ENCODE measurements around the gene NLGN1. TPM values are rescaled to one million over a fixed set of nuclear protein-coding genes. Genes with fewer than 3 reads are reported as not detected.

The NLGN1 gene
- total and polyA plus RNA-seq, 9 of the 15 experiments (the other 6 are each of a cell fraction or from before 2014, with no cell fraction given) = under 0.01 to 0.01 TPM; not detected in 7

DNA sequence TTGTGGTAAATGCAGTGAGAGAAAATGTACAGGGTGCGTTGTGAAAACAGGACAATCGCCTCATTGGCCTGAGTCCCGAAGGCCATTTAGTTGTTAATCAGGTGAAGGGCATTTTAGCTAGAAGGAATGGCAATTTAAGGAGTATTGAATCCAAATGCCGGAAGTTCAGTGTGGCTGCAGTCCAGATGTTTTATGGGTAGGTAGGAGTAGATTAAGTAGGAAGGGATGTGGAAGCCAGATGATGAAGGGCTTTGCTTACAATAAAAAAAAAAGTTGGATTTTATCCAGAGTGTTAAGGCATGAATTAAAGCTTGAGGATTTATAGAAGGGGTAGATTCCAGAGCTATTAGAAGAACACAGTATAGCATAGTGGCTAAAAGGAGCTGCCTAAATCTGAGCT, 572.7 kb downstream of the NLGN1 start:
- intact Hi-C loops (cut with micrococcal nuclease) (no loop called here), in situ Hi-C loops (cut with MboI) (no loop called here)
- Histone ChIP-seq H3K27ac (ENCODE audit: extremely low read depth, low read depth, low read length) (no peak overlapping the region), H4K20me1 (replicated peaks; ENCODE audit: control insufficient read depth, insufficient read depth, low read length) (no peaks in the 10 kb centered on the region), H3K4me1 (replicated peaks in 1 of 2; ENCODE audit: control insufficient read depth in 2 of 2, insufficient read depth in 2 of 2, low read length in 2 of 2) (no peaks in the 10 kb centered on the region), H3K79me2 (ENCODE audit: control insufficient read depth, insufficient read depth, low read length) (no peaks in the 10 kb centered on the region), H3K27me3 (ENCODE audit: control insufficient read depth in 2 of 2, insufficient read depth in 2 of 2, low read length in 2 of 2) (no peaks in the 10 kb centered on the region), H3K36me3 (ENCODE audit: control insufficient read depth, insufficient read depth, low read length) (no peaks in the 10 kb centered on the region), H3K9ac (ENCODE audit: insufficient read depth in 1 of 2, low read depth in 2 of 2, low read length in 2 of 2) (no peak overlapping the region), H2AFZ (ENCODE audit: low read depth, low read length) (no peak overlapping the region), H3K4me3 (no peak overlapping the region), H3K9me3 (replicated peaks; ENCODE audit: control insufficient read depth, insufficient read depth, low read depth, low read length) (no peaks in the 10 kb centered on the region), H3K4me2 (ENCODE audit: insufficient read depth, low read length) (no peak overlapping the region), H3K9me1 (ENCODE audit: control insufficient read depth, insufficient read depth, low read length) (no peaks in the 10 kb centered on the region)
- WGBS (ENCODE audit: insufficient coverage, low coverage, missing lambda C conversion rate) = 0% methylated on average over 4 of the region's 4 CpGs
- ATAC-seq (no peak), DNase-seq (ENCODE audit: extremely low read depth in 1 of 4, low spot score in 3 of 4) (no peak), FAIRE-seq (no peak)
- POLR2A ChIA-PET = no interaction called here
- no peak for TF ChIP-seq NBN (IDR thresholded peaks at IDR 0.05; ENCODE audit: low read depth)
- no peak for TF ChIP-seq ARID3B (CRISPR knock-in tag; IDR thresholded peaks at IDR 0.05; ENCODE audit: borderline replicate concordance)
- no peak for TF ChIP-seq SMARCA5 (IDR thresholded peaks at IDR 0.05)
- no peak for TF ChIP-seq ZFP91 (CRISPR knock-in tag; IDR thresholded peaks at IDR 0.05)
- no peak for TF ChIP-seq MTA3 (IDR thresholded peaks at IDR 0.05; ENCODE audit: borderline replicate concordance)
- no TSS peak for BruUV-seq (replicated peaks)
- CTCF ChIA-PET (ENCODE audit: low intra/inter-chr PET ratio) = no interaction called here
